Liver (tissue), 9 donors: ENCODE data around the gene NGF. TPM values are rescaled to one million over a fixed set of nuclear protein-coding genes. Genes with fewer than 3 reads are reported as not detected.

Source experiments
- DNase-seq: peaks from one replicate; pipeline ENCODE4 v3.0.0-alpha.2; 2017; ENCODE audit warnings: low spot score
- H3K27ac ChIP-seq, 2 donors: one replicate each; pipeline ENCODE4 v1.7.0; 2013; ENCODE audit warnings: inconsistent platforms in 2 of 2, low read length in 2 of 2, control low read depth in 1 of 2, low read depth in 1 of 2, mild to moderate bottlenecking in 1 of 2
- H3K27me3 ChIP-seq, 4 donors: one replicate each; pipeline versions ENCODE4 v1.6.1 to v1.7.0; 2013; ENCODE audit warnings: low read length in 3 of 4, inconsistent platforms in 1 of 4, mild to moderate bottlenecking in 1 of 4, moderate library complexity in 1 of 4; ENCODE audit not compliant: control insufficient read depth in 4 of 4, insufficient read depth in 4 of 4
- H3K36me3 ChIP-seq, 4 donors: one replicate each; pipeline versions ENCODE4 v1.6.1 to v1.7.0; 2013; ENCODE audit warnings: low read length in 3 of 4, mild to moderate bottlenecking in 3 of 4, low read depth in 1 of 4, moderate library complexity in 1 of 4; ENCODE audit not compliant: control insufficient read depth in 4 of 4, insufficient read depth in 3 of 4
- H3K4me1 ChIP-seq, 4 donors: one replicate each; pipeline versions ENCODE4 v1.6.1 to v1.7.0; 2013; ENCODE audit warnings: low read length in 3 of 4, mild to moderate bottlenecking in 3 of 4, moderate library complexity in 1 of 4; ENCODE audit not compliant: control insufficient read depth in 4 of 4, insufficient read depth in 4 of 4
- H3K4me3 ChIP-seq, 3 donors: one replicate each; pipeline versions ENCODE4 v1.6.1 to v1.7.0; 2013; ENCODE audit warnings: low read length in 3 of 3, control low read depth in 1 of 3, low read depth in 1 of 3, mild to moderate bottlenecking in 1 of 3
- H3K9ac ChIP-seq, 2 donors: one replicate each; pipeline ENCODE4 v1.7.0; 2013; ENCODE audit warnings: low read length in 2 of 2, mild to moderate bottlenecking in 2 of 2, moderate library complexity in 2 of 2, control low read depth in 1 of 2, low read depth in 1 of 2
- H3K9me3 ChIP-seq, 4 donors: one replicate each; pipeline versions ENCODE4 v1.6.1 to v1.7.0; 2013; ENCODE audit warnings: low read length in 3 of 4; ENCODE audit not compliant: control insufficient read depth in 4 of 4
- GABPA ChIP-seq, 2 donors: IDR thresholded peaks in 1 of 2; conservative IDR thresholded peaks in 1 of 2; 2 replicates each; pipeline ENCODE4 v1.6.1; 2016; ENCODE audit warnings: antibody characterized with exemption in 2 of 2, mild to moderate bottlenecking in 1 of 2, moderate library complexity in 1 of 2
- HNF4A ChIP-seq, 2 donors: conservative IDR thresholded peaks; 2 replicates each; pipeline ENCODE4 v1.6.1; 2016; ENCODE audit warnings: antibody characterized with exemption in 2 of 2, mild to moderate bottlenecking in 2 of 2
- RXRA ChIP-seq, 2 donors: IDR thresholded peaks; 2 replicates each; pipeline ENCODE4 v1.6.1; 2017 to 2018; ENCODE audit warnings: antibody characterized with exemption in 2 of 2, mild to moderate bottlenecking in 1 of 2
- TAF1 ChIP-seq: conservative IDR thresholded peaks from 2 replicates; pipeline ENCODE4 v1.6.1; 2016; ENCODE audit warnings: antibody characterized with exemption, mild to moderate bottlenecking
- YY1 ChIP-seq: IDR thresholded peaks from 2 replicates; pipeline ENCODE4 v1.6.1; 2016; ENCODE audit warnings: antibody characterized with exemption, mild to moderate bottlenecking
- WGBS: extraction: QIAGEN DNeasy Blood & Tissue Kit; methylation state at CpG from one replicate; pipeline ENCODE4 v1.1.7; 2013; 5-methylcytosine and 5-hydroxymethylcytosine counted together
- polyA plus RNA-seq, 2 donors: library from polyadenylated mRNA; stranded (reverse) in 1 of 2; unstranded in 1 of 2; fragments of 200-250 nt in 1 of 2; fragments of >200 nt in 1 of 2; fragmentation: Nextera tagmentation in 1 of 2; extraction: Ambion mirVana in 1 of 2; gene quantifications; one replicate each; pipeline versions ENCODE4 v1.2.1 to v1.2.3, GENCODE V29; 2013 to 2015
- total RNA-seq, 2 donors: library from RNA; depleted of rRNA; stranded (reverse); fragments of >200 nt; gene quantifications; one replicate each; pipeline ENCODE4 v1.2.3, GENCODE V29; 2014
- TF ChIP-seq, protein P1 (sequence below): IDR thresholded peaks from 2 replicates; pipeline ENCODE4 v1.6.1; 2016; ENCODE audit warnings: antibody characterized with exemption
- TF ChIP-seq, protein P2 (sequence below): IDR thresholded peaks from 2 replicates; pipeline ENCODE4 v1.6.1; 2016; ENCODE audit warnings: antibody characterized with exemption, mild to moderate bottlenecking
- TF ChIP-seq, protein P3 (sequence below): fragments of 150-350 bp; IDR thresholded peaks from 2 replicates; pipeline ENCODE4 v1.5.1; 2017; ENCODE audit warnings: improper control_type of control experiment, low read depth, low read length; ENCODE audit not compliant: missing input control
- donor health status: healthy.
- donor health status: healthy.
- donor health status: healthy.
- donor health status: healthy.
- donor health status: healthy.

Gene NGF
- total and polyA plus RNA-seq, 4 donors: 0.79 to 2.1 (median 1.2) TPM

DNA sequence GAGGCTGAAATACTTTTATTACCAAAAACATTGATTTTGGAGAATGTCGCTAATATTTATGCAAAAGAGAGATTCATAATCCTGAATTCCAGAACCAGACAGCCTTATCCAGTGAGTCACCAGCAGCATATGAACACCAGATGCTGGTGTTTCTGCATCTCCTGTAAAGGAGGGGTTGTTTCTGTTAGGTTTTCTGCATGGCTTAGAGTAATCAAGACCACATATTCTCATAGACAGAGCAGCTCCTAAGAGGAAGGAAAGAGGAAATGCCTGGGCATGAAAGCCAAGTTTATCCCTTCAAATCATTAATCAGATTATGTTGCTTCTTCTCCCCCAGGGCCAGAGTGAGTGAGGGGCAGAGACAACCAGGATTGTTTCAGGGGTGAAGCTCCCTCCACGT, 86.2 kb downstream of the NGF start:
- TF ChIP-seq HNF4A (conservative IDR thresholded peaks at IDR 0.05) (no peak), YY1 (no peak), TAF1 (no peak)
- TF ChIP-seq, protein P1, sequence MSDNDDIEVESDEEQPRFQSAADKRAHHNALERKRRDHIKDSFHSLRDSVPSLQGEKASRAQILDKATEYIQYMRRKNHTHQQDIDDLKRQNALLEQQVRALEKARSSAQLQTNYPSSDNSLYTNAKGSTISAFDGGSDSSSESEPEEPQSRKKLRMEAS: no peak
- TF ChIP-seq, protein P2, sequence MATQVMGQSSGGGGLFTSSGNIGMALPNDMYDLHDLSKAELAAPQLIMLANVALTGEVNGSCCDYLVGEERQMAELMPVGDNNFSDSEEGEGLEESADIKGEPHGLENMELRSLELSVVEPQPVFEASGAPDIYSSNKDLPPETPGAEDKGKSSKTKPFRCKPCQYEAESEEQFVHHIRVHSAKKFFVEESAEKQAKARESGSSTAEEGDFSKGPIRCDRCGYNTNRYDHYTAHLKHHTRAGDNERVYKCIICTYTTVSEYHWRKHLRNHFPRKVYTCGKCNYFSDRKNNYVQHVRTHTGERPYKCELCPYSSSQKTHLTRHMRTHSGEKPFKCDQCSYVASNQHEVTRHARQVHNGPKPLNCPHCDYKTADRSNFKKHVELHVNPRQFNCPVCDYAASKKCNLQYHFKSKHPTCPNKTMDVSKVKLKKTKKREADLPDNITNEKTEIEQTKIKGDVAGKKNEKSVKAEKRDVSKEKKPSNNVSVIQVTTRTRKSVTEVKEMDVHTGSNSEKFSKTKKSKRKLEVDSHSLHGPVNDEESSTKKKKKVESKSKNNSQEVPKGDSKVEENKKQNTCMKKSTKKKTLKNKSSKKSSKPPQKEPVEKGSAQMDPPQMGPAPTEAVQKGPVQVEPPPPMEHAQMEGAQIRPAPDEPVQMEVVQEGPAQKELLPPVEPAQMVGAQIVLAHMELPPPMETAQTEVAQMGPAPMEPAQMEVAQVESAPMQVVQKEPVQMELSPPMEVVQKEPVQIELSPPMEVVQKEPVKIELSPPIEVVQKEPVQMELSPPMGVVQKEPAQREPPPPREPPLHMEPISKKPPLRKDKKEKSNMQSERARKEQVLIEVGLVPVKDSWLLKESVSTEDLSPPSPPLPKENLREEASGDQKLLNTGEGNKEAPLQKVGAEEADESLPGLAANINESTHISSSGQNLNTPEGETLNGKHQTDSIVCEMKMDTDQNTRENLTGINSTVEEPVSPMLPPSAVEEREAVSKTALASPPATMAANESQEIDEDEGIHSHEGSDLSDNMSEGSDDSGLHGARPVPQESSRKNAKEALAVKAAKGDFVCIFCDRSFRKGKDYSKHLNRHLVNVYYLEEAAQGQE: no peak
- Histone ChIP-seq H3K4me1 (no peaks in the 10 kb centered on the region), H3K27me3 (peaks cover 0 to 2% (median 0%) of the 10 kb centered on the region in 4 donors), H3K4me3 (no peak overlapping the region), H3K27ac (no peak overlapping the region), H3K36me3 (no peaks in the 10 kb centered on the region), H3K9ac (no peak overlapping the region), H3K9me3 (no peaks in the 10 kb centered on the region)
- no peak for DNase-seq
- 62% methylated on average over 2 of the region's 2 CpGs for WGBS

DNA sequence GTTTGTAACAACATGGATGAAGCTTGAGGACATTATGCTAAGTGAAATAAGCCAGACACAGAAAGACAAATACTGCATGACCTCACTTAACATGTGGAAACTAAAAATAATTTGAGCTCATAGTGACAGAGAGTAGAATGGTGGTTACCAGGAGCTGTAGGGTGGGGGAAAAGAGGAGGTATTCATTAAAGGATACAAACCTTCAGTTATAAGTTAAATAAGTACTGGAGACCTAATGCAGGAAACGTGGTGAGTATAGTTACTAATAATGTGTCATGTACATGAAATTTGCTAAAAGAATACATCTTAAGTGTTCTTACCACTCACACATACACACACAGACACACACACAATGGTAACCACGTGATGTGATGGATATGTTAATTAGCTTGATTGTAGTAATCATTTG, 86.7 kb downstream of the NGF start:
- 44% methylated on average over 2 of the region's 2 CpGs for WGBS
- H3K27me3 ChIP-seq: peaks cover 0 to 2% (median 0%) of the 10 kb centered on the region in 4 donors
- no peaks in the 10 kb centered on the region for H3K4me1 ChIP-seq
- no peak overlapping the region for H3K9ac ChIP-seq
- no peak for DNase-seq
- no peak for TF ChIP-seq GABPA (IDR thresholded peaks at IDR 0.05 in 1 of 2, conservative IDR thresholded peaks at IDR 0.05 in 1 of 2)
- TF ChIP-seq, protein P2: no peak
- TF ChIP-seq RXRA (IDR thresholded peaks at IDR 0.05): no peak
- TF ChIP-seq, protein P3, sequence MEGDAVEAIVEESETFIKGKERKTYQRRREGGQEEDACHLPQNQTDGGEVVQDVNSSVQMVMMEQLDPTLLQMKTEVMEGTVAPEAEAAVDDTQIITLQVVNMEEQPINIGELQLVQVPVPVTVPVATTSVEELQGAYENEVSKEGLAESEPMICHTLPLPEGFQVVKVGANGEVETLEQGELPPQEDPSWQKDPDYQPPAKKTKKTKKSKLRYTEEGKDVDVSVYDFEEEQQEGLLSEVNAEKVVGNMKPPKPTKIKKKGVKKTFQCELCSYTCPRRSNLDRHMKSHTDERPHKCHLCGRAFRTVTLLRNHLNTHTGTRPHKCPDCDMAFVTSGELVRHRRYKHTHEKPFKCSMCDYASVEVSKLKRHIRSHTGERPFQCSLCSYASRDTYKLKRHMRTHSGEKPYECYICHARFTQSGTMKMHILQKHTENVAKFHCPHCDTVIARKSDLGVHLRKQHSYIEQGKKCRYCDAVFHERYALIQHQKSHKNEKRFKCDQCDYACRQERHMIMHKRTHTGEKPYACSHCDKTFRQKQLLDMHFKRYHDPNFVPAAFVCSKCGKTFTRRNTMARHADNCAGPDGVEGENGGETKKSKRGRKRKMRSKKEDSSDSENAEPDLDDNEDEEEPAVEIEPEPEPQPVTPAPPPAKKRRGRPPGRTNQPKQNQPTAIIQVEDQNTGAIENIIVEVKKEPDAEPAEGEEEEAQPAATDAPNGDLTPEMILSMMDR: no peak
- TF ChIP-seq YY1: no peak
- no peaks in the 10 kb centered on the region for H3K36me3 ChIP-seq
- H3K4me3 ChIP-seq: no peak overlapping the region
- no peak overlapping the region for H3K27ac ChIP-seq
- H3K9me3 ChIP-seq: peaks cover 0 to 4% (median 0%) of the 10 kb centered on the region in 4 donors
